Measurements from ENCODE around the gene RAB17.

Gene RAB17

DNA sequence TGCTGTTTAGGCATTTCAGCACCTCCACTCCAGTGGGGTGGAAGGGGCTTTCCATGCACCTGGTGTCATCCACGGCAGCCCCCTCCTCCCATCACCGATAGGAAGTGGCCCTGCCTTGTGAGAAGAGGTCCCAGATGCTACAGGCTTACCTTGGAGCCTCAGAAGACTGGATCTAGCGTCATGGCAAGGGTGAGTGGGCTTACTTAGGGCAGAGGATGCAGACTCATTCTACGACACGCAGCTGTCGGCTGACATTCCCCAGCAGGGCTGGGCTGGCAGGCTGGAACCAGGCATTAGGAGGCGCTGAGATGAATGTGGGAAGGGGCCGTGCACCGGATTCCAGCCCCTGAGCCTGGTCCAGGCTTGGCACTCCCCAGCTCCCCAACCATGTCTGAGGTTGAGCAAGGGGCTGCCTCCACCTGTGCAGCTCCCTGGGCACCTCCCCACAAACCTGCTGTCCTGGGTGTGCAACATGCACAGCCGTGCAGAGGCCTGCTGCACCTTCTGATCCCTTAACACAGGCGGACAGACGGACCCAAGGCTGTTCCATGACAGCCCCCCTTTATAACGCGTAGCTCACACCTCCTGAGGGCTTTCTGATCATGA, 25.9 kb downstream of the RAB17 start:
- no peak for DNase-seq (ENCODE audit: low read depth in 2 of 2)

DNA sequence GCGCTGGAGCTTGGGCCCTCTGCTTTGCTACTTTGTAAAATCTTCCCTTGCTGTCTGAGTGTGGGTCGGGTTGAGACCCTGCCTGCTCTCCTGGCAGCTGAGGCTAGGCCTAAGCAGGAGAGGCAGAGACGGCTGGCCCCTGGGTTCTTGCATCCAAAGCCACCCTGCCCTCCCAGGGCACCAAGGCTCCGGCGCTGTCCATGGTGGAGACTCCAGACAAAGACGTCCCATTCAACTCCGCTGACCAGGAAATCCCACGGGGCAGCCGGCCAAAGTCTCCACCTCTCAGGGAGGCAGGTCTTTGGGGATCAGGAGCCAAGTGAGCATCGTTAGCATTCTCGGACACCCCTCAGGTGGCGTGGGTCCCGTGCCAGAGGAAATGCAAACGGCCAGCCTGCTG, 26.7 kb downstream of the RAB17 start:
- no peak for DNase-seq (ENCODE audit: low read depth in 2 of 2)

DNA sequence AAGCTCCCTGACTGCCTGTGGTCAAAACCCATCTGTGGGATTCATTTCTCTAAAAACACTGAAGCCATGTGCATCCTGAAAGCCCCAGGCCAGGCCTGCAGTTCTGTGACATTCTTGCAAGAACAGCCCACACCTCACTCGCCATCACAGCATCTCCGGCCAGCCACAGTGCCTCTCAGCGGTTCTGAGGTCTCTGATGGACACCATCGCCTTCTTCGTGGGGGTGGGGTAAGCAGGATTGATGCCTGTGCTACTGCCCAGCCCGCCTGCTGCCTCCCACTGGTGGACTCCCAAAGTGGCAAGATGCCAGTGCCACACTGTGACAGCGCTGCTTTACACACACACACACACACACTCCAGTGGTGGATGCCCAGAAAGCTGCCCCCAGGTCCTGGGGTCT, 29.3 kb downstream of the RAB17 start:
- DNase-seq (ENCODE audit: low read depth in 2 of 2) = no peak

DNA sequence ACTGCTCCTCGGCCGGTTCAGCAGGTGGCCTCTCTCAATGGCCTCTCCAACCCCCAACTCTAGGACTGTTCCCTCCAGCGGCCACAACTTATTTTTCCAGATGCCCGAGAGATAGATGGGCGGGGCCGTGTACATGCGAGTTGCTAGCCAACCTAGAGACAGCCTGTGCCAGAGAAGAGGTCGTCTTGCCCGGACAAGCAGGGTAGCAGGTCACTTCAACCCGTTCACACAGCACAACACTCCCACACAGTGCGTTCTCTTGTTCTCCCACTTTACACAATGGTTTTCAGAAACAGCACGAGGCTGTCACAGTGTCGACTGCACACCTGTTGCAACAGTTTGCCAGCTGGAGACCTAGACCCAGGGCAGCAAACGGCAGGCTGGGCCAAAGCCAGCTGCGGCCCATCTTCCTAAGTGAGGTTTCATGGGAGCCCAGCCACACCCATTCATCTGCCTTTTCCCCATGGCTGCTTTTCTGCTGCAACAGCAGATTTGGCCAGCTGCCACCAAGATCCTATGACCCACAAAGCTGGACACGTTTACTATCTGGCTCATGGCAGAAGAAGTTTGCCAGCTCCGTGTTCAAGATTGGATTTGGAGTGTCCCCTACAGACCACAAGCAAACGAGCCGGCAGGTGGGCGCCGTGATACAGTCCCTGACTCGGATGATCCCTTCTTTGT, 31.4 kb downstream of the RAB17 start:
- DNase-seq (ENCODE audit: low read depth in 2 of 2) = no peak

DNA sequence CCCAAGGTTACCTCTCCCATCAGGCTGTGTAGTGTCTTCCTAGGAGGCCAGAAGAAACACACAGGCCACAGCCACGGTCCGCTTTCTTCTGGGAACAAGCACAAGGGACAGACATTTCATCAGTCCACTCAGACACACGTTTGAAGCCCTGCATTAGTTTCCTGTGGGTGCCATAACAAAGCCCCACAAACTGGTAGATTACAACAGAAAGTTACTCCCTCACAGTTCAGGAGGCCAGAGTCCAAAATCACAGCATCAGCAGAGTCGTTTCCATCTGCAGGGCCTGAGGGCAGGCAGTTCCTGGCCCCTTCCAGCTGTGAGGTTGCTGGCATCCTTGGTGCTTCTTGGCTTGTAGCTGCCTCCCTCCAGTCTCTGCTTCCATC, 32.9 kb downstream of the RAB17 start:
- DNase-seq (ENCODE audit: low read depth in 2 of 2) = no peak

DNA sequence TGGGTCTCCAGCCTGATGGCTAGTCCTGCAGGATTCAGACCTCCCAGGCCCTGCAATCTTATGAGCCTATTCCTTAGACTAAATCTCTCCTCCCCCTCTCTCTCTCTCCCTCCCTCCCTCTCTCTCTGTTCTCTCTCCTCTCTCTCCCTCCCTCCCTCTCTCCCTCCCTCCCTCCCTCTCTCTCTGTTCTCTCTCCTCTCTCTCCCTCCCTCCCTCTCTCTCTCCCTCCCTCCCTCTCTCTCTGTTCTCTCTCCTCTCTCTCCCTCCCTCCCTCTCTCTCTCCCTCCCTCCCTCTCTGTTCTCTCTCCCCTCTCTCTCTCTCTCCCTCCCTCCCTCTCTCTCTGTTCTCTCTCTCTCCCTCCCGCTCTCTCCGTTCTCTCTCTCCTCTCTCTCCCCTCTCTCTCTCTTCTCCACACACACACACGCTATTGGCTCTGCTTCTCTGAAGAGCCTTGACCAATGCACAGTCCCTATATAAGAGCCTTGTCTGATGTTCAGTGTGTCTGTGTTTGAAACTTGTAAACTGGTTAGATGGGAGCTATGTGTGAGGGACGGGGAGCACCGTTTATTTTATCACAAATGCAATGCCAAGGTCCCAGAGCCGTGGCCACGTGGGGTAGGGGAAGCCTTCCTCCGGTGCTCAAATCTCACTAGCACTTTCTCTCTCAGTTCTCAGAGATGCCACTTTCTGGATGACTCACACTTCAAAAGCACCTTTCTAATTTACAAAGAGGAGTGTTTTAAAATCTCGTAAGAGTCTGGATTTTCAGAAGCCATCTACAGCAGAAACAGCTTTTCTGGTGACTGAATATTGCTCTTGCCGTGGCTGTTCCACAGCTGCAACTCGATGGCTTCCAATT, 33.5 kb downstream of the RAB17 start:
- no peak for DNase-seq (ENCODE audit: low read depth in 2 of 2)

DNA sequence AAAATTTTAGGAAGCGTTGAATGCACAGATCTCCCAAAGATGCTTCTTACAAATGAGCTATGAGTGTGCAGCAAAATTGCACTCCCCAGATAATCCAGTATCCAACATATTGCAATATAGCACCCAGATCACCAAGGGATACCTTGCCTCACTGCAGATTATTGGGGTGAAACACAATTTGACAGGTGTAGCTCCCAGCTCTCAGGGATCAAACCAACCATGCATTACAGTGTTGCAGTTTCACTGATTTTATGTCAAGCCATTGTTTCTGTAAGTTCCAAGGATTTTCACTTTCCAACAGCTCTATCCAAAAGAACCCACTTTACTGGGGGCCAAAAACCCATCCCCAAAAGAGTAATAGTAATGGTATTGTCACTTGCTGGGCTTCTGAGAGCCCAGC, 35.0 kb downstream of the RAB17 start:
- no peak for DNase-seq (ENCODE audit: low read depth in 2 of 2)

DNA sequence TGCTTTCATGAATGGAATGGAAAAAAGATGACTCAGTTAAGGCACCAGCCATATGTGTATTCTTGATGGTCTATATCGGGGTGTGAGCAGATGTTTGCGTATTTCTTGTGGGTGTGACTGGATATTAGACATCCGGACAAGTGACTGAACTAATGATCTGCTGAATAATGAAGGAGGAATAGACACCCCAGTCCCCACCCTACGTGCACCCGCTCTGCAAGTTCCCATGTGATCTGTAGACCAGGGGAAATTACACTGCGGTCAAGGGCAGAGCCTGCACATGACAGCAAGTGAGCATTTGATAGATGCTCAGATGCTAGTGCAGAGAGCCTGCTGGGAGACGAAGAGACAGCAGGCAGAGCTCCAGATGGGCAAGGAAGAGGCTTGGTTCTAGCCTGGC, 36.6 kb downstream of the RAB17 start:
- no peak for DNase-seq (ENCODE audit: low read depth in 2 of 2)

DNA sequence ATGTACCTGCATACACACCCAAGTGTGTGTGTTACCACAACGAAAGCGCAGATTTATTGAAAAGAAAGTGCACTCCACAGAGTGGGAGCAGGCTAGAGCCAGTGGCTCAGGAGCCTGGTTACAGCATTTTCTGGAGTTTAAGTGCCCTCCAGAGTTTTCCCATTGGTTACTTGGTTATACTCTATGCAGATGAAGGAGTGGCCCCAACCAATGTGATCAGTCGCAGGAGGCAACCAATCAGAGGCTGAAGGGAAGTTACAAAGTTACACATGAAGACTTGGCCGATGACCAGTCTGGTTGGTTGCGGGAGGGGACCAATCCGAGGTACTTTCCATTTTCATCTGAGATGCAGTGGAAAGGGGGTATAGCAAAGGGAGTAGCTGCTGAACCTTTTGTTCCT, 37.6 kb downstream of the RAB17 start:
- DNase-seq (ENCODE audit: low read depth in 2 of 2) = no peak

DNA sequence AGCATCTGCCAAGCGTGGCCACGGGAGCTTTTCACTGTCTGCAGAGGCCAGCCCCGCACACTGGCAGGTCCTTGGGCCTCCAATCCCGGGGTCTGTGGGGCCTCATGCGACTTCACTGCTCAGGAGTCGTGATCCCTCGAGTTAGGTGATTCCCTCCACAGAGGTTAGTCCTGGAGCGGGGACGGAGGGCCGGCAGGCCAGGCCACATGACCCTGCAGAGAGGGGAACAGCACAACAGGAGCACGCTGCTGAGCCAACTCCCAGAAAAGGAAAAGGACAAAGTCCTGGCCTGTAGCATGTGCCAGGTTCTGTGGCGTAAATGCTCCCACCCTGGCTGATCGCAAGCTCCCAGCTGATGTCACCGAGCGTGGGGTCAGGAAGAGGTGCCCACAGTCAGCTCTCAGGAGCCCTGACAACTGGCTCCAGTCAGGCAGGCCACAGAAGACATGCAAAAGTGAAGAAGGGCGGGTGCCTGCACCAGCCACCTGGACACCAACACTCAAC, 39.4 kb downstream of the RAB17 start:
- DNase-seq (ENCODE audit: low read depth in 2 of 2) = no peak

DNA sequence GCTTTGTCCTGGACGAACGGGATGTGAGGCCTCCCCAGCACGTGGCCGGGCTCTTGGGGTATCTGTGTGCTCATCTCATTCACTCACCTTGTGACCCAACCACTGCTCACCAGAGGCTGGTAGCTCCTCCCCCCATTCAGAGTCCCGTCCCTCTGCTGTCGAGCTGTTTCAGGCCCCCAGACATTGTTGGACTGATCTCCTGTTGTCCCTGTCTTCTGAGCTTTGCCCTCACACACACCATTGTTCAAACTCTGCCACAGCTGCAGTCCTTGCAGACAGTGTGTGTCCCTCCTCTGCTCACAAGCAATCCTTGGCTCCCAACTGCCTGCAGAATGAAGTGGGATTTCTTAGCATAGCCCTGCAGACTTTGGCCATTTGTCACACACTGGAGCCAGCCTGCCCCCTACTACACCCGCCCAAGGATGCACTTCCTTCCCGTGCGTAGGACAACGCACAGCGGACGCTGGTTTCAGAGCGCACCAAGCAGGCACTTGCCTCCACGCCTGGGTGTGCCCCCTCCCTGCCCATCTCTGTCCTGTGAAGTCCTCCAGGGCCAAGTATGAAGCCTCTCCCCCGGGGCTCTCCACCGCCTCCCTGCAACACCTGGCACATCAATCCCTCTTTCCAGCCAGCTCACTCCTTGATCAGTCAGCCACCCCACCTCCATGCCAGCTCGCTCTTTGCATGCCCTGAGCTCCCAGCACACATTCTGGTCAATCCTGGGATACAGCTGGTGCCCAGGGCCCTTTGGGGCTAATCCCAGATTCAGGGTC, 40.7 kb downstream of the RAB17 start:
- DNase-seq (ENCODE audit: low read depth in 2 of 2) = no peak

DNA sequence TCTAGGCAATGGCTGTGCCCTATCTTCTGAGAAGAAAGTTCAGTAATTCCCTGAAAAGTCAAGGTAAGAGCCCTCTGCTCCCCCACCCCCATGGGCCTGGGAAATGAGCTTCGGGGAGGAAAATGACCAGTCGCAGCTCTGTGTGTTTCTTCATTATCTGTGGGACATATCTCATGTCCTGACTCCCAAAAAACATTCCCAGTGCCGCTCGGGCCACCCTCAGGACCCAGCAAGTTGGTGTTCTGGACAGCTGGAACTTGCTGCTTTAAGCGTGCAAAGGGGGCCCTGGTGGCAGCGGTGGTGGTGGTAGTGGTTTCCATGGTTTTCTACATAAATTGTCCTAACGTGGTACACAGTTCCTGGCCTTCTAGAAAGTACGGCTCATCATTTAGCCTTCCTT, 41.3 kb downstream of the RAB17 start:
- no peak for DNase-seq (ENCODE audit: low read depth in 2 of 2)

DNA sequence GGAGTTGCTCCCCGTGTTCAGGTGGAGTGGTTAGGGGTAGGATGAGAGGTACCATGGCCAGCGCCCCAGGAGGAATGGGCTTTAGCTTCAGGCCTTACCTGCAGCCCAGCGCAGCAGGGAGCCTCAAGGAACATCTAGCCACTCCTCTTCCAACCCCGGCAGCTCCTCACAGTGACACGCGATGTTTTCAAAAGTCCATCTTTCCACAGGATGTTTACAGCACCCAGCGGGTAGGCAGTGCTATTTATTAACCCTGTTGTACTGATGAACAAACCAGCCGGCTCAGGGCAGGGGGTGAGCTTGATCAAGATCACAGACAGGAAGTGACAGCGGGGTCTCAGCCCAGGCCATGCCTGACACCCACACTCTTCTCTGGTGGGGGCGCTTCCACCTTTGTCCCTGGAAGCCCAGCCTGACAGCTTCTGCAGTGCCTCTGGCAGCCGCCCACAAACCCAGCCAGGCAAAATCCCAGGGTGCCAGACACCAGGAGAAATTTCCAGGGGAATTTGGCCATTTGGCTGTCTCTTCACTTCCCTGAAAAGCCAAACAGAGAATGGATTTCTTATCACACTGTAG, 42.6 kb downstream of the RAB17 start:
- DNase-seq (ENCODE audit: low read depth in 2 of 2) = no peak

DNA sequence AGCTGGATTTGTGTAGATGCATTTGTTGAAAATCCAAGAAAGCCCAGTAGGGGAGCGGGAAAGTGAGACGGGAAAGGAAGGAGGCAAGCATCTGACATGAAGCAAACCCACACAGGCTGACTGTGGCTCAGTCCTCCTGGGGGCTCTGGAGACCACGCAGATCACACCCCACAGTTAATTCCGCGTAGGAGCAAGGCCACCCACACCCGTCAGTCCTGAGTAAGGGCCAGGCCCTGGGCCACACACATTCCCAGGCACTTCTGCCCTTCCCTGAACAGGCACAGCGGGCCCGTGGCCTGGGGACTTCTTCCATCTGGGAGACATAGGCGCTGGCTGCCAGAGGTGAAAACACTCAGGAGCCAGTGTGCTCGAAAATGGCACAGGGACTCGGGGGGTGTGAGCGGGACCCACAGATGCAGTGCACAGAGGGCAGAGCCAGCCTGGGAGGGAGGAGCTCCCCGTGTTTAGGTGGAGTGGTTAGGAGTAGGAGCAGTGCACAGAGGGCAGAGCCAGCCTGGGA, 43.6 kb downstream of the RAB17 start:
- DNase-seq (ENCODE audit: low read depth in 2 of 2) = no peak

DNA sequence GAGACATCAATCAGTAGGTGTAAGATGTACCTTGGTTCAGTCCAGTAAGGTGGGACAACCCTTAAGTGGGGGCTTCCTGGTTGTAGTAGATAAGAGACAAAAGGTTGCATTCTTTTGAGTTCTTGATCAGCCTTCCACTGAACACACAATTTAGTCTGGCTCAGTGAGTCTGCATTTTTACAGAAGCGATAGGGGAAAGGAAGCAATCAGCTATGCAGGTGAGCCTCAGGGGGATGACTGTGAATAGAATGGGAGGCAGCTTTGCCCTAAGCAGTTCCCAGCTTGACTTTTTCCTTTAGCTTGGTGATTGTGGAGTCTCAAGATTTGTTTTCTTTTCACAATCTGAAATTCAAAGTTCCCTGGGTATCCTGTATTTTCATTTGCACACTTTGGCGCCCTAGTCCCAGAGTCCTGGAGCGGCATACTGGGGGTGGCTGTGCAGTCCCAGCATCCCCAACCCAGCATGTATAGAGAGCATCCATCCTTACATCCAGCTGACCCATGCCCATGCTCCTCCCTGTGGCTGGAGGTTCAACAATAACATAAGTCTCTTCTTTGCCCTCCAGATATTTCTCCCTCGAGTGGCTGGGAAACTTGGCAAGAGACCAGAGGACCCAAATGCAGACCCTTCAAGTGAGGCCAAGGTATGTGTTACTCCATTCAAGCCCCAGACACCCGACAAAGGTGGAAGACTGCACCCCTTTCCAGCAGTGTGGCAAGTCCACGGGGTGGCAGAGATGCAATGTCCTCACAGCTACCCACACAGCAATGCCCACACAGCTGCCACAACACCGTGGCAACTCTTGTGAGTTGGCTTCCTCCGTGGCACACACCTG, 44.3 kb downstream of the RAB17 start:
- no peak for DNase-seq (ENCODE audit: low read depth in 2 of 2)

DNA sequence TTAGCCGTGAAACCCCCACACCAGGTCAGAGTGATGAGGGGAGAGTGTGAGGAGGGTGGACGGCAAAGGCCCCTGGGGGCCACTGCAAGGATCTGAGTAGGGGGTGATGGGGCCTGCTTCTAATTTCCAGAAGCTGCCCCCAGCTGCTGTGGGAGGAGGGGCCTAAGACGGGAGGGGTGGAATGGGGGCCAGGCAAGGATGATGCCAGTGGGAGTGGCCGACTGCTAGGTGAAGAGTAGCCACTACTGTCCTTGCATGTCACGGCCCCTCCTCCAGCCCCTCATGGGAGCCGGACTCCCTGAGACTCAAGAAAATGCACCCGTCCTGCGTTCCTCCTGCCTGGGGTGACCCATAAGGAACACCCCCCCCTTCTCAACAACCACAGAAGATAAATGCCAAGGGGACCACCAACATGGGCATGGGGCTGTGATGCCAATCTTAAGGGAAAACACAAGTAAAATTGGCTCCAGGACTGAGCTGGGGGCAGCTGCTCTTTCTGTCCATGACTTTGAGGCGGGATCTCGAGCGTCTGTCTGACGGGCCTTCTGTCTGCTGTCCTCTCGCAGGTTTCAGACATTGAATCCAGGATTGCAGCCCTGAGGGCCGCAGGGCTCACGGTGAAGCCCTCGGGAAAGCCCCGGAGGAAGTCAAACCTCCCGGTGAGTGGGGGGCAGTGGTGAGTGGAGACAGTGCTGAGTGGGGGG, 48.4 kb downstream of the RAB17 start:
- DNase-seq (ENCODE audit: low read depth in 2 of 2) = no peak

DNA sequence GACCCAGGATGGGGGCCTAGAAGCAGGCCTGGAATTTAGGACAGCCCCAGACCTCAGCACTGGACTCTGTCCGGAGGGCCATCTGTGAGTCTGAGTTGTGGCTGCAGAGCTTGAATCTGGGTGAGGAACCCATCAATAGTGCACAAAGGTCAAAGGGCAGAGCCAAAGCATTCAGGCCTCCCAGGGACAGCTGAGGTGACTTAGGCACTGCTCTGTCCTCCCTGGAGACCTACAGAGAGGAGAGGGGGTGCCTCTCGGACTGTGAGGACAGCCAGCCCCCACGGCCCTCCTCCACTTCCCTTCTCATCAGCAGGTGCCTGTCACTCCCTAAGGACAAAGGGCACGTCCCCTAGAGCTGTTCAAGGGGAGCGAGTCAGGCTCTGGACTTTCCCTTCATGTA, 49.3 kb downstream of the RAB17 start:
- no peak for DNase-seq (ENCODE audit: low read depth in 2 of 2)

DNA sequence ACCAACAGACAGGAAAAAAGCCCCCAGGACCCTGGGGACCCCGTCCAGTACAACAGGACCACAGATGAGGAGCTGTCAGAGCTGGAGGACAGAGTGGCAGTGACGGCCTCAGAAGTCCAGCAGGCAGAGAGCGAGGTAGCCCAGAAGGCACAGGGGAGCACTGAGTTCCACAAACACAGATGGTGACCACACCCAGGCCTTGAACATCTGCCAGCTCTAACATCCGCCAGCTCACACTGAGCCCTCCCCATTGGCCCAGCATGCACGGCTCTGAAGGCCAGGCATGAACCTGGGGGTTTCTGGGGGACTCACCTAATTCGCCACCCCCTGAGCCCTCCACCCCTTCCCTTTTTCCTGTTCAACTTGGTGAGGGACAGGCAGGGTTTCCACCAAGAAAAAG, 49.7 kb downstream of the RAB17 start:
- no peak for DNase-seq (ENCODE audit: low read depth in 2 of 2)

DNA sequence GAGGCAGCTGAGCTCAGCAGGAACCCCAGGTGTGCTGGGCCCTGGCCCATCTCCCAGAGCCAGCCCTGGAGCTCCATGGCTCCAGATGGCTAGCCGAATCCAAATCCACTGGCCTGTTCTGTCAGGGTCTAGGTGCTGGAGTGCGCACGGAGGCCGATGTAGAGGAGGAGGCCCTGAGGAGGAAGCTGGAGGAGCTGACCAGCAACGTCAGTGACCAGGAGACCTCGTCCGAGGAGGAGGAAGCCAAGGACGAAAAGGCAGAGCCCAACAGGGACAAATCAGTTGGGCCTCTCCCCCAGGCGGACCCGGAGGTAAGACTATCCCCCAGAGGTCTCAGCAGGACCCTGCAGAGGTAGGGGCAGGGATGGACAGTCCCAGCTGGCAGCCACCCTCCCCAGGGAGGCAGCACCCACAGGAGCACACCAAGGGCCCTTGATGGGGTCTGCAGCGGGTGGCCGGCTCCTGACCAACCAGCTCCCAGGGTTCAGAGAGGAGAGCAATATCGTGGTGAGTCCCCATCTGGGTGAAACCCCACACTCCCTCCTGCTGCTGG, 50.2 kb downstream of the RAB17 start:
- DNase-seq (ENCODE audit: low read depth in 2 of 2) = no peak

DNA sequence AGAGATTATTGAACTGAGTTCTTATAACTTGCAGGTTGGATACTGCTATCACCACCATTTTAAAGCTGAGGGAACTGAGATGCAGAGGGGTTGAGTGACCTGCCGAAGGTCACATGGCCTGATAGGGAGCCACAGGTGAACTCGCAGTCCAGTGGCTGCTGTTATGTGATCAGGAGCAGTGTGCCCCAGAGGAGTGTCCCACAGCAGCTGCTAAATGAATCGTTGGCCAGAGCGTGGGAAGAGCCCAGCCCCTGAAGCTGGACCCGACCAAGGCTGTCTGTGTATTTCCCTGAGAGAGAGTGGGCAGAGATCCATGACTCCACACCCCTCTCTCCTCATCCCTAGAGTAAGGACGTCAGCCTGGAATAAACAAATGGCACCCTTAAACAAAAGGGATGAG, 50.9 kb downstream of the RAB17 start:
- DNase-seq (ENCODE audit: low read depth in 2 of 2) = no peak

Data from stimulated activated CD8-positive, alpha-beta memory T cell treated with anti-CD3 and anti-CD28 coated beads, Interleukin-15, amount 100 ng/mL, for 48 hours (primary cell).